Progenitor cell of endocrine pancreas (in vitro differentiated cells): Measurements from ENCODE around the gene TMLHE. TPM values are rescaled to one million over a fixed set of nuclear protein-coding genes. Genes with fewer than 3 reads are reported as not detected.
"Not testable (repeated sequence)": the region's sequence is repeated elsewhere in the genome, so short reads cannot be mapped to it uniquely, and the experiment has no call there.

ENCODE experiments used
- DNase-seq: peaks from one replicate; pipeline ENCODE4 v3.0.0; 2021; ENCODE audit warnings: low spot score; ENCODE audit not compliant: unreplicated experiment
- H3K27ac Mint-ChIP-seq: 2 replicates; pipeline ENCODE4 v1.8.0; 2021; ENCODE audit warnings: mild to moderate bottlenecking, moderate library complexity, mixed read lengths
- H3K27me3 Mint-ChIP-seq: 2 replicates; pipeline ENCODE4 v1.8.0; 2021; ENCODE audit warnings: mixed read lengths
- H3K36me3 Mint-ChIP-seq: 2 replicates; pipeline ENCODE4 v1.8.0; 2022; ENCODE audit warnings: mixed read lengths; ENCODE audit not compliant: insufficient read depth
- H3K4me1 Mint-ChIP-seq: 2 replicates; pipeline ENCODE4 v1.8.0; 2021; ENCODE audit warnings: low read depth, mixed read lengths
- H3K4me3 Mint-ChIP-seq: 2 replicates; pipeline ENCODE4 v1.8.0; 2021; ENCODE audit warnings: low read depth, mild to moderate bottlenecking, moderate library complexity, mixed read lengths
- H3K9me3 Mint-ChIP-seq: 2 replicates; pipeline ENCODE4 v1.8.0; 2021; ENCODE audit warnings: low read depth, mixed read lengths
- total RNA-seq: library from RNA; stranded (reverse); gene quantifications from 2 replicates; pipeline ENCODE4 v1.2.1, GENCODE V29; 2021
- TF ChIP-seq, protein P1 (sequence below): fragments of 200-600 bp; sonication (generic); IDR thresholded peaks from one replicate; pipeline ENCODE4 v1.5.0; 2021; ENCODE audit warnings: antibody characterized with exemption, mild to moderate bottlenecking; ENCODE audit not compliant: unreplicated experiment

The TMLHE gene
- total RNA-seq, 1 donor from 2014 or later = 30.6 TPM

DNA sequence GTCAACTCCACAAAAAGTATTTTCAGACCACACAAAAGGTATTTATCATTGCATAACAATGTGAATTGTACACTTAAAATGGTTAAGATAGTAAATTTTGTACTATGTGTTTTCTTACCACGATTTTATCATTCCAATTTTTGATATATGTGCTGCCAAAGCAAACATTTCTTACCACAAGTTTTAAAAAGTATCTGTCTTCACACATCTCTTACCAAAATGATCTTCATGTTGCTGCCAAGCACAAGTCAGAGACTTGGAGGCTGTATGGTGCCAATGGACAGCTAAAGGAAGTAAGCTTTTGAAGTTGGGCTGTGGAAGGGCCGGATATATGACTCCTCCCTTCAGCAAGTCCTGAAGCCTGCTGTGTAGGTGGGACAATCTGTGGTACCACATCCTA is 67.9 kb downstream of the TMLHE start:
- Mint-ChIP-seq H3K27ac (no peak overlapping the region), H3K4me1 (no peaks in the 10 kb centered on the region), H3K9me3 (peaks cover 62% of the 10 kb centered on the region), H3K27me3 (no peaks in the 10 kb centered on the region), H3K4me3 (no peak overlapping the region), H3K36me3 (peaks cover 54% of the 10 kb centered on the region)
- DNase-seq = no peak
- TF ChIP-seq, protein P1, sequence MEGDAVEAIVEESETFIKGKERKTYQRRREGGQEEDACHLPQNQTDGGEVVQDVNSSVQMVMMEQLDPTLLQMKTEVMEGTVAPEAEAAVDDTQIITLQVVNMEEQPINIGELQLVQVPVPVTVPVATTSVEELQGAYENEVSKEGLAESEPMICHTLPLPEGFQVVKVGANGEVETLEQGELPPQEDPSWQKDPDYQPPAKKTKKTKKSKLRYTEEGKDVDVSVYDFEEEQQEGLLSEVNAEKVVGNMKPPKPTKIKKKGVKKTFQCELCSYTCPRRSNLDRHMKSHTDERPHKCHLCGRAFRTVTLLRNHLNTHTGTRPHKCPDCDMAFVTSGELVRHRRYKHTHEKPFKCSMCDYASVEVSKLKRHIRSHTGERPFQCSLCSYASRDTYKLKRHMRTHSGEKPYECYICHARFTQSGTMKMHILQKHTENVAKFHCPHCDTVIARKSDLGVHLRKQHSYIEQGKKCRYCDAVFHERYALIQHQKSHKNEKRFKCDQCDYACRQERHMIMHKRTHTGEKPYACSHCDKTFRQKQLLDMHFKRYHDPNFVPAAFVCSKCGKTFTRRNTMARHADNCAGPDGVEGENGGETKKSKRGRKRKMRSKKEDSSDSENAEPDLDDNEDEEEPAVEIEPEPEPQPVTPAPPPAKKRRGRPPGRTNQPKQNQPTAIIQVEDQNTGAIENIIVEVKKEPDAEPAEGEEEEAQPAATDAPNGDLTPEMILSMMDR = no peak

DNA sequence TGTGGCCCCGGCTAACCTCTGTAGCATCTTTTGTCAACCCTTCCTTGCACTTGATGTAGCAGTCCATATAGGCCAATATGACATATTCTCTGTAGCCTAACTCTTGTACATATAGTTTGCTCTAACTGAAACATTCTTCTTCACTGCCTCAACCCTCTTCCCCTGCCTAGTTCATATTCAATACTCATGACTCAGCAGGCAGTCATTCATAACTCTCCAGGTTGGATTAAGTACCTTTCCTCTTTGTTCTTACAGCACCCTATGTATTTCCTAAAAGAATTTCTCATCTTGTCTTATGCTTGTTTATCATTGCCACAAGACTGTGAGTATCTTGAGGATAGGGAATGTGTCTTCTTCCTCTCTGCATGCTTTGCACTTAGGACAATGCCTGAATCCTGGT is 76.9 kb downstream of the TMLHE start:
- Mint-ChIP-seq H3K4me1 (peaks cover 4% of the 10 kb centered on the region), H3K27me3 (no peaks in the 10 kb centered on the region), H3K9me3 (peaks cover 45% of the 10 kb centered on the region), H3K27ac (no peak overlapping the region), H3K36me3 (peaks cover 28% of the 10 kb centered on the region), H3K4me3 (no peak overlapping the region)
- DNase-seq = no peak
- TF ChIP-seq, protein P1 = no peak

DNA sequence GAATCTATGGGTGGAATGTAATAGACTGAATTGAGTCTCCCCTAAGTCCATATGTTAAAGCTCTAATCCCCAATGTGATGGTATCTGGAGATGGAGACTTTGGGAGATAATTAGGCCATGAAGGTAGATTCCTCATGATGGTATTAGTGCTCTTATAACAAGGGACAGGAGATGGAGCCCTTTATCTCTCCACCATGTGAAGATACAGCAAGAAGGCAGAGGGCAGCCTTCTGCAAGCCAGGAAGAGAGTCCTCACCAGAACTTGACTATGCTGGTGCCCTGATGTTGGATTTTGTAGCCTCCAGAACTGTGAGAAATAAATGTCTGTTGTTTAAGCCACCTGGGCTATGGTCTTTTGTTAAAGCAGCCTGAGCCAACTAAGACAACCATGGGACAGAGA is 78.0 kb downstream of the TMLHE start:
- Mint-ChIP-seq H3K36me3 (peaks cover 30% of the 10 kb centered on the region), H3K4me1 (peaks cover 4% of the 10 kb centered on the region), H3K4me3 (no peak overlapping the region), H3K9me3 (peaks cover 43% of the 10 kb centered on the region), H3K27ac (no peak overlapping the region), H3K27me3 (no peaks in the 10 kb centered on the region)
- DNase-seq = no peak
- TF ChIP-seq, protein P1 = no peak

GRCh38 chrX:155527023-155527422 is 85.7 kb downstream of the TMLHE start:
- not testable (repeated sequence) for H3K4me1 Mint-ChIP-seq, H3K27me3 Mint-ChIP-seq, DNase-seq, H3K27ac Mint-ChIP-seq, H3K4me3 Mint-ChIP-seq
- Mint-ChIP-seq H3K36me3 (peaks cover 72% of the 10 kb centered on the region), H3K9me3 (peaks cover 68% of the 10 kb centered on the region)

- DNase-seq = no peak
- Mint-ChIP-seq H3K27me3 (no peaks in the 10 kb centered on the region), H3K9me3 (peaks cover 15% of the 10 kb centered on the region), H3K27ac (no peak overlapping the region), H3K4me1 (no peaks in the 10 kb centered on the region), H3K36me3 (peaks cover 21% of the 10 kb centered on the region), H3K4me3 (no peak overlapping the region)
- TF ChIP-seq, protein P1 = no peak
Measured at GRCh38 chrX:155514225-155514624, 98.5 kb downstream of the TMLHE start.

GRCh38 chrX:155505296-155505695 is 107.5 kb downstream of the TMLHE start:
- no peak for DNase-seq
- Mint-ChIP-seq H3K36me3 (peaks cover 17% of the 10 kb centered on the region), H3K4me1 (peaks cover 10% of the 10 kb centered on the region), H3K27ac (no peak overlapping the region), H3K4me3 (no peak overlapping the region), H3K27me3 (no peaks in the 10 kb centered on the region), H3K9me3 (peaks cover 21% of the 10 kb centered on the region)
- TF ChIP-seq, protein P1 = no peak

DNA sequence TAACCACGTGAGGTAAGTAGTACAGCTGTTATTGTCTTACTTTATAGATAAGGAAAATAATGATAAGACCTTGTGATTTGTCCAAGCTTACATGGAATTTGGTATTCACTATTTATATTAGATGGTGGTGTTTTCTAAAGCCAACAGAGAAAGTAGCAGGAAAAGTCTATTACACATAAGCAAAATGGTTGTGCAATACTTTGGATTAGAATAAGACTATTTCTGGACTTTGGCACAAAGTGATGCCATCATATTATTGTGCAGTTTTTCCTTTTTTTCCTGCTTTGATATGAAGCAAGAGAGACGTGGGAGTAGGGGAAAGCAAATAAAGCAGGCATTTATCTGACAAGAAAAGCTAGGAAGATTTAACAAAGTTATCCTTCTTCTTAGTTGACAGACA is 117.6 kb downstream of the TMLHE start:
- not testable (repeated sequence) for H3K36me3 Mint-ChIP-seq, H3K4me1 Mint-ChIP-seq, H3K4me3 Mint-ChIP-seq, H3K27me3 Mint-ChIP-seq, H3K27ac Mint-ChIP-seq, H3K9me3 Mint-ChIP-seq, DNase-seq

GRCh38 chrX:155491421-155491820 is 121.3 kb downstream of the TMLHE start:
- not testable (repeated sequence) for H3K4me3 Mint-ChIP-seq, H3K9me3 Mint-ChIP-seq, DNase-seq, H3K4me1 Mint-ChIP-seq, H3K36me3 Mint-ChIP-seq, H3K27me3 Mint-ChIP-seq, H3K27ac Mint-ChIP-seq

- not testable (repeated sequence) for H3K36me3 Mint-ChIP-seq, H3K9me3 Mint-ChIP-seq, DNase-seq, H3K4me3 Mint-ChIP-seq, H3K27ac Mint-ChIP-seq, H3K4me1 Mint-ChIP-seq, H3K27me3 Mint-ChIP-seq
Measured at GRCh38 chrX:155477136-155477535, 135.6 kb downstream of the TMLHE start.
